ENCODE measurements around the gene HDDC3. TPM values are rescaled to one million over a fixed set of nuclear protein-coding genes. Genes with fewer than 3 reads are reported as not detected.

Gene HDDC3
- total and polyA plus RNA-seq, 9 of the 15 experiments (the other 6 are each of a cell fraction or from before 2014, with no cell fraction given): 14.9 to 55.8 (median 36.9) TPM

DNA sequence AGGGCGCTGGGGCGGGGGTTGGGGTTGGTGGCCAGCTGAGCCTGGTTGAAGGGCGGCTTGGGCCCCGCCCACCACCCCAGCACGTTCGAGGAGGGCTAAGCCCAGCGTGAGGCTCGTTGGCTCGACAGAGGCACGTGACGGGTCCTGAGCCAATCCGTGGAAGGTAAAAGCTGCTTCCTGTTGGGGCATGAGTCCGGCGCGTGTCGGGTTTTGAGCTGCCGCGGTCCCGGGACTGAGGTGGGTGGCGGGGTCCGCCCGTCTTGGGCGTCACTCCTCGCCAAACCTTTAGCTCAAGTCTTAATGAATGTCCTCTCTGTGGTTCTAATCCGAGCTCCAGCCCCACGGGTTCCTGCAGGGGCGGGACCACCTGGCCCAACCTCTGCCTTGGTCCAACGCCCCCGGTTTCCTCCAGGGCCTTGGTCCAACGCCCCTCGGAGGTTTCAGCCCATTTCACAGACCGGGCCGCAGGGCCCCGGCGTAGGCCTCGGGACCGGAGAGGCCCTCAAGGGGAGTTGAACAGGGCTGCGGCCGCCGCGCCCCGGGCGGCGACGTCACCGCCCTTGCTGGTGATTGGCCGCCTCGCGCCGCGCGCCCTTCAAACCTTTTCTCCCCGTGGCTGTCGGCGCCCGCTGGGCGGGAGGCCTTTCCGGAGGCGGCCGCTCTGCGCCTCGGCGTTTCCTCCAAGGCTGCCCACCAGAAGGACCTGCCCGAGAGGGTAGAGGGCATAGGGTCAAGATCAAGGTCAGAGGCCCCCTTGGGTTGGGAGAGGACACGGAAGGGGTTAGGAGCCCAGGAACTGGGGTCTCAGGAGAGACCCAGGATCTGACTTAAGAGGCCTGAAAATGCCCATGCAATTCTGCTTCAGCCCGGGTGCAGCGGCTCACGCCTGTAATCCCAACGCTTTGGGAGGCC lies 22.6 kb upstream of the HDDC3 start, which contains the start of gene RCCD1 (continued):
- TF ChIP-seq, protein P1, sequence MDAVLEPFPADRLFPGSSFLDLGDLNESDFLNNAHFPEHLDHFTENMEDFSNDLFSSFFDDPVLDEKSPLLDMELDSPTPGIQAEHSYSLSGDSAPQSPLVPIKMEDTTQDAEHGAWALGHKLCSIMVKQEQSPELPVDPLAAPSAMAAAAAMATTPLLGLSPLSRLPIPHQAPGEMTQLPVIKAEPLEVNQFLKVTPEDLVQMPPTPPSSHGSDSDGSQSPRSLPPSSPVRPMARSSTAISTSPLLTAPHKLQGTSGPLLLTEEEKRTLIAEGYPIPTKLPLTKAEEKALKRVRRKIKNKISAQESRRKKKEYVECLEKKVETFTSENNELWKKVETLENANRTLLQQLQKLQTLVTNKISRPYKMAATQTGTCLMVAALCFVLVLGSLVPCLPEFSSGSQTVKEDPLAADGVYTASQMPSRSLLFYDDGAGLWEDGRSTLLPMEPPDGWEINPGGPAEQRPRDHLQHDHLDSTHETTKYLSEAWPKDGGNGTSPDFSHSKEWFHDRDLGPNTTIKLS (IDR thresholded peaks at IDR 0.05; ENCODE audit: borderline replicate concordance, low read depth): peak; percentile 69
- TF ChIP-seq, protein P2, sequence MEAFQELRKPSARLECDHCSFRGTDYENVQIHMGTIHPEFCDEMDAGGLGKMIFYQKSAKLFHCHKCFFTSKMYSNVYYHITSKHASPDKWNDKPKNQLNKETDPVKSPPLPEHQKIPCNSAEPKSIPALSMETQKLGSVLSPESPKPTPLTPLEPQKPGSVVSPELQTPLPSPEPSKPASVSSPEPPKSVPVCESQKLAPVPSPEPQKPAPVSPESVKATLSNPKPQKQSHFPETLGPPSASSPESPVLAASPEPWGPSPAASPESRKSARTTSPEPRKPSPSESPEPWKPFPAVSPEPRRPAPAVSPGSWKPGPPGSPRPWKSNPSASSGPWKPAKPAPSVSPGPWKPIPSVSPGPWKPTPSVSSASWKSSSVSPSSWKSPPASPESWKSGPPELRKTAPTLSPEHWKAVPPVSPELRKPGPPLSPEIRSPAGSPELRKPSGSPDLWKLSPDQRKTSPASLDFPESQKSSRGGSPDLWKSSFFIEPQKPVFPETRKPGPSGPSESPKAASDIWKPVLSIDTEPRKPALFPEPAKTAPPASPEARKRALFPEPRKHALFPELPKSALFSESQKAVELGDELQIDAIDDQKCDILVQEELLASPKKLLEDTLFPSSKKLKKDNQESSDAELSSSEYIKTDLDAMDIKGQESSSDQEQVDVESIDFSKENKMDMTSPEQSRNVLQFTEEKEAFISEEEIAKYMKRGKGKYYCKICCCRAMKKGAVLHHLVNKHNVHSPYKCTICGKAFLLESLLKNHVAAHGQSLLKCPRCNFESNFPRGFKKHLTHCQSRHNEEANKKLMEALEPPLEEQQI (IDR thresholded peaks at IDR 0.05): no peak; the same call in 1 of the 2 replicates
- TF ChIP-seq BRD4 (IDR thresholded peaks at IDR 0.05): peak; percentile 96; the same call in 1 of the 2 replicates
- 0 out of 4 replicates have a peak, but pooled peaks of 1 of the 2 experiments have one; percentile 28 for TF ChIP-seq KDM4B (IDR thresholded peaks at IDR 0.05; ENCODE audit: borderline replicate concordance in 2 of 2, low read depth in 1 of 2)
- TF ChIP-seq DDX20 (tag; IDR thresholded peaks at IDR 0.05; ENCODE audit: low read depth): no peak
- TF ChIP-seq GABPA (tag; conservative IDR thresholded peaks at IDR 0.05; ENCODE audit: low read depth): peak; percentile 81
- TF ChIP-seq, protein P3, sequence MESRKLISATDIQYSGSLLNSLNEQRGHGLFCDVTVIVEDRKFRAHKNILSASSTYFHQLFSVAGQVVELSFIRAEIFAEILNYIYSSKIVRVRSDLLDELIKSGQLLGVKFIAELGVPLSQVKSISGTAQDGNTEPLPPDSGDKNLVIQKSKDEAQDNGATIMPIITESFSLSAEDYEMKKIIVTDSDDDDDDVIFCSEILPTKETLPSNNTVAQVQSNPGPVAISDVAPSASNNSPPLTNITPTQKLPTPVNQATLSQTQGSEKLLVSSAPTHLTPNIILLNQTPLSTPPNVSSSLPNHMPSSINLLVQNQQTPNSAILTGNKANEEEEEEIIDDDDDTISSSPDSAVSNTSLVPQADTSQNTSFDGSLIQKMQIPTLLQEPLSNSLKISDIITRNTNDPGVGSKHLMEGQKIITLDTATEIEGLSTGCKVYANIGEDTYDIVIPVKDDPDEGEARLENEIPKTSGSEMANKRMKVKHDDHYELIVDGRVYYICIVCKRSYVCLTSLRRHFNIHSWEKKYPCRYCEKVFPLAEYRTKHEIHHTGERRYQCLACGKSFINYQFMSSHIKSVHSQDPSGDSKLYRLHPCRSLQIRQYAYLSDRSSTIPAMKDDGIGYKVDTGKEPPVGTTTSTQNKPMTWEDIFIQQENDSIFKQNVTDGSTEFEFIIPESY (CRISPR knock-in tag; IDR thresholded peaks at IDR 0.05): peak; percentile 48
- TF ChIP-seq POLR3G (IDR thresholded peaks at IDR 0.05; ENCODE audit: extremely low read depth, insufficient read length, insufficient replicate concordance): no peak
- TF ChIP-seq PHF8 (IDR thresholded peaks at IDR 0.05; ENCODE audit: borderline replicate concordance, low read length): peak; percentile 91; the same call in 1 of the 2 replicates
- TF ChIP-seq LCOR (CRISPR knock-in tag; IDR thresholded peaks at IDR 0.05): peak; percentile 79
- TF ChIP-seq SUPT5H (IDR thresholded peaks at IDR 0.05): peak; percentile 89
- TF ChIP-seq, protein P4, sequence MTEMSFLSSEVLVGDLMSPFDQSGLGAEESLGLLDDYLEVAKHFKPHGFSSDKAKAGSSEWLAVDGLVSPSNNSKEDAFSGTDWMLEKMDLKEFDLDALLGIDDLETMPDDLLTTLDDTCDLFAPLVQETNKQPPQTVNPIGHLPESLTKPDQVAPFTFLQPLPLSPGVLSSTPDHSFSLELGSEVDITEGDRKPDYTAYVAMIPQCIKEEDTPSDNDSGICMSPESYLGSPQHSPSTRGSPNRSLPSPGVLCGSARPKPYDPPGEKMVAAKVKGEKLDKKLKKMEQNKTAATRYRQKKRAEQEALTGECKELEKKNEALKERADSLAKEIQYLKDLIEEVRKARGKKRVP (CRISPR knock-in tag; IDR thresholded peaks at IDR 0.05): 0 out of 2 replicates have a peak, but pooled peaks have one; percentile 19
- TF ChIP-seq CBX1 (IDR thresholded peaks at IDR 0.05; ENCODE audit: low read depth): peak; percentile 95
- TF ChIP-seq JUN (IDR thresholded peaks at IDR 0.05; ENCODE audit: borderline replicate concordance, low read depth, low read length): peak; percentile 59; the same call in 1 of the 2 replicates
- peak; percentile 73; the same call in 1 of the 2 replicates for TF ChIP-seq JUN (CRISPR knock-in tag; IDR thresholded peaks at IDR 0.05; ENCODE audit: borderline replicate concordance)
- TF ChIP-seq TBP (optimal IDR thresholded peaks at IDR 0.05; ENCODE audit: low read depth, low read length): peak; percentile 68
- TF ChIP-seq ZNF143 (CRISPR knock-in tag; IDR thresholded peaks at IDR 0.05): 0 out of 2 replicates have a peak, but pooled peaks have one; percentile 17
- TF ChIP-seq L3MBTL2 (IDR thresholded peaks at IDR 0.05): peak; percentile 95
- TF ChIP-seq ZKSCAN1 (IDR thresholded peaks at IDR 0.05; ENCODE audit: low read depth, low read length): peak; percentile 40; the same call in 1 of the 2 replicates
